CD8-positive, alpha-beta memory T cell (primary cell): Measurements from ENCODE around the gene KATNAL1. TPM values are rescaled to one million over a fixed set of nuclear protein-coding genes. Genes with fewer than 3 reads are reported as not detected.

Experiments
- CTCF ChIA-PET: fragments of 350-600 bp; sonication (Branson Sonifier 250); formaldehyde crosslinking; loops from one replicate; lab custom pipeline; 2021; ENCODE audit warnings: antibody characterized with exemption; lab: Charles Lee
- POLR2A ChIA-PET: fragments of 350-600 bp; sonication (Branson Sonifier 250); formaldehyde crosslinking; loops from one replicate; lab custom pipeline; 2021; ENCODE audit warnings: antibody characterized with exemption; lab: Charles Lee
- DNase-seq, 5 donors: peaks; one replicate each; pipeline versions ENCODE4 v3.0.0 to v3.0.0-alpha.2; 2020 to 2022; ENCODE audit warnings: mixed read lengths in 1 of 5
- H3K27ac ChIP-seq: one replicate; pipeline ENCODE4 v1.7.0; 2013; ENCODE audit warnings: low read depth, mild to moderate bottlenecking, low read length, moderate library complexity
- H3K27me3 ChIP-seq: 2 replicates; pipeline ENCODE4 v1.7.0; 2013; ENCODE audit warnings: low read length, mild to moderate bottlenecking; ENCODE audit not compliant: insufficient read depth, poor library complexity, severe bottlenecking
- H3K36me3 ChIP-seq: 2 replicates; pipeline ENCODE4 v1.7.0; 2013; ENCODE audit warnings: mild to moderate bottlenecking, low read length, moderate library complexity; ENCODE audit not compliant: insufficient read depth
- H3K4me1 ChIP-seq: 2 replicates; pipeline ENCODE4 v1.7.0; 2013; ENCODE audit warnings: mild to moderate bottlenecking, low read length, moderate library complexity; ENCODE audit not compliant: insufficient read depth
- H3K4me3 ChIP-seq: 2 replicates; pipeline ENCODE4 v1.7.0; 2013; ENCODE audit warnings: mild to moderate bottlenecking, low read length
- H3K9me3 ChIP-seq: 2 replicates; pipeline ENCODE4 v1.7.0; 2013; ENCODE audit warnings: mild to moderate bottlenecking, low read length
- H3K27ac Mint-ChIP-seq, 8 donors: one replicate each; pipeline ENCODE4 v1.8.0; 2020 to 2021; ENCODE audit warnings: mixed read lengths in 8 of 8, mild to moderate bottlenecking in 6 of 8, inconsistent platforms in 3 of 8, moderate library complexity in 3 of 8
- H3K27me3 Mint-ChIP-seq, 2 donors: one replicate each; pipeline ENCODE4 v1.8.0; 2020 to 2021; ENCODE audit warnings: mixed read lengths in 2 of 2, mild to moderate bottlenecking in 1 of 2, moderate library complexity in 1 of 2
- H3K36me3 Mint-ChIP-seq, 3 donors: one replicate each; pipeline ENCODE4 v1.8.0; 2020 to 2021; ENCODE audit warnings: mixed read lengths in 3 of 3, inconsistent platforms in 1 of 3, mild to moderate bottlenecking in 1 of 3
- H3K4me1 Mint-ChIP-seq, 3 donors: one replicate each; pipeline ENCODE4 v1.8.0; 2020 to 2021; ENCODE audit warnings: mixed read lengths in 3 of 3, inconsistent platforms in 1 of 3, mild to moderate bottlenecking in 1 of 3
- H3K4me3 Mint-ChIP-seq, 7 donors: one replicate each; pipeline ENCODE4 v1.8.0; 2020 to 2021; ENCODE audit warnings: mixed read lengths in 7 of 7, mild to moderate bottlenecking in 6 of 7, moderate library complexity in 4 of 7, inconsistent platforms in 2 of 7
- H3K9me3 Mint-ChIP-seq, 5 donors: one replicate each; pipeline ENCODE4 v1.8.0; 2020 to 2022; ENCODE audit warnings: mixed read lengths in 5 of 5, mild to moderate bottlenecking in 3 of 5, moderate library complexity in 2 of 5, inconsistent platforms in 1 of 5
- polyA plus RNA-seq: library from polyadenylated mRNA; unstranded; fragments of 300-500 nt; fragmentation: Illumina TruSeq; gene quantifications from one replicate; pipeline ENCODE4 v1.2.3, GENCODE V29; 2021
- total RNA-seq, 2 experiments: library from RNA; stranded (reverse); gene quantifications; one replicate each; pipeline ENCODE4 v1.2.3, GENCODE V29; 2021

Gene KATNAL1
- total and polyA plus RNA-seq, 3 experiments from 2014 or later, result 5.6 to 16.5 (median 11.0) TPM

DNA sequence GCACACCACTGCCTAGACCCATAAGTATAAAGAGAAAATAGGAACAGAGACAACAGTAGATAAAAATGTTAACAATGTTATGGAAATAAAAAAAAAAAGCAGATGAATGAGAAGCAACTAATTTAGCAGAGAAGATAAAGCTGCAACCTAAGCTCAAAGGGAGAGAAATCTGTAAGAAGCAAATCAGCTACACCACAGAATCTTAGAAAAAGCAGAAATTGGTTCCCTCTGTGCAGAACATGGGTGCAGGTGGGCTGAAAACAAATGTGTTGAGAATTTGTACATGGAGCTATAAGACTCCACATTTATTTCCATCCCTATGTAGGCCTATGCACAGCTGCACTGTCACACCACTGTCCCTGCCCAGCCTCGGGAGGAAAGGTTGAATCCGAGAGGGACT, 44.8 kb upstream of the KATNAL1 start:
- peaks cover 5 to 8% (median 6%) of the 10 kb centered on the region in 5 donors for H3K9me3 Mint-ChIP-seq
- Histone ChIP-seq H3K9me3 (no peaks in the 10 kb centered on the region), H3K27me3 (no peaks in the 10 kb centered on the region), H3K4me1 (peaks cover 30% of the 10 kb centered on the region), H3K4me3 (no peak overlapping the region), H3K36me3 (no peaks in the 10 kb centered on the region), H3K27ac (no peak overlapping the region)
- H3K4me3 Mint-ChIP-seq, result no peak overlapping the region
- no peak overlapping the region for H3K27ac Mint-ChIP-seq
- CTCF ChIA-PET, result interaction anchor here (0.5 to 0.6 kb wide), 2 partner anchors 20 to 282 kb away, joined by 3 to 4 read pairs; no protein-coding TSS in a partner anchor
- peaks cover 24 to 34% (median 30%) of the 10 kb centered on the region in 3 donors for H3K4me1 Mint-ChIP-seq
- no peak for DNase-seq
- H3K36me3 Mint-ChIP-seq, result peaks cover 15 to 22% (median 20%) of the 10 kb centered on the region in 3 donors
- peaks cover 0 to 3% of the 10 kb centered on the region in 2 donors for H3K27me3 Mint-ChIP-seq
- POLR2A ChIA-PET, result interaction anchor here (0.6 to 1.1 kb wide), 2 partner anchors 111 to 256 kb away, joined by 3 to 5 read pairs; no protein-coding TSS in a partner anchor

DNA sequence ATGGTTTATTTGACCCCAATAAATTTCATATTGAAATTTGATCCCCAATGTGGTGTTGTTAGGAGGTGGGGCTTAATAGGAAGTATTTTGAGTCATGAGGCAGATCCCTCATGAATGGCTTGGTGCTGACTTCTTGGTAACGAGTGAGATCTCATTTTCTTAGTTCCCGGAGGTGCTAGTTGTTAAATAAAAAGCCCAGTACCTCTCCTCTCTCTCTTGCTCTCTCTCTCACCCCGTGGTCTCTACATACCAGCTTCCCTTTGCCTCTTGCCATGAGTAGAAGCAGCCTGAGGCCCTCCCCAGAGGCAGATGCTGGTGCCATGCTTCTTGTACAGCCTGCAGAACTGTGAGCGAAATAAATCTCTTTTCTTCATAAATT, 39.4 kb upstream of the KATNAL1 start:
- peaks cover 0 to 5% of the 10 kb centered on the region in 2 donors for H3K27me3 Mint-ChIP-seq
- Histone ChIP-seq H3K4me3 (peak overlapping the region; percentile 20), H3K27ac (no peak overlapping the region), H3K36me3 (no peaks in the 10 kb centered on the region), H3K9me3 (no peaks in the 10 kb centered on the region), H3K4me1 (peaks cover 35% of the 10 kb centered on the region), H3K27me3 (no peaks in the 10 kb centered on the region)
- ChIA-PET POLR2A (interaction anchor here (1.0 to 1.5 kb wide), 3 partner anchors 24 to 117 kb away, joined by 3 to 5 read pairs (median 4); no protein-coding TSS in a partner anchor), CTCF (interaction anchor here (1.1 to 2.6 kb wide), 5 partner anchors 10 to 214 kb away, joined by 4 to 19 read pairs (median 5); no protein-coding TSS in a partner anchor)
- H3K27ac Mint-ChIP-seq, result peak overlapping the region; percentile 1 to 79 (median 39)
- DNase-seq, result no peak
- peaks cover 32 to 49% (median 45%) of the 10 kb centered on the region in 3 donors for H3K4me1 Mint-ChIP-seq
- H3K9me3 Mint-ChIP-seq, result no peaks in the 10 kb centered on the region
- H3K36me3 Mint-ChIP-seq, result peaks cover 10 to 13% (median 13%) of the 10 kb centered on the region in 3 donors
- H3K4me3 Mint-ChIP-seq, result peak overlapping the region; percentile 1 to 75 (median 56)

DNA sequence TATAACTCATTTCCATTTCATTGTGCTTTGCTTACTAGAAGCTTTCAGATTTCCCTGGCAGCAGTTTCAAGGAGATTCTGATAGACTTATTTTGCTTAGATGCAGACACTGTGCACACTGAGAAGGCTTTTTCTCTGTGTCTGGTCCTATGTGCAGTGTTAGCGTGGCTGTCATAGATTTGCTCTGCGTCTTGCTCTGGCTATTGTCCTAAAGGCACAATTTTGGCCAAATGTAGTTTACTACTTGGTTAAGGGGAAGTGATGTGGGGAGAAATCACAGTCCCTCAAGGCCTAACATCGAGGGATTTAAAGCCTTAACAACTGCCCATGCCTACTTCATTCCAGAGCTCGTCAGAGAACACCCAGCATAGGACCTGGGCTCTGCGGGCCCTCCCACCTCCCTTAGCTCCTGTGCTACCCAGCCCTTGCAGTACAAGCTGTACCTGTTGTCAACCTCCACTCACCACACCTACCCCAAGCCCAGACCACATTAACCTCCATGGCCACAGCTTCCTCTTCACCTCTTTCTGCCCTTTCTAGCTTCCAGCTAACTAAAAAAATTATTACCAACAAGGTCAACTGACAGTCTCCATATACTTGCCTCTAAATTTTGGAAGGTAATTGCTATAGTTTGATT, 38.9 kb upstream of the KATNAL1 start:
- peak overlapping the region; percentile 20 for H3K4me3 ChIP-seq
- H3K36me3 ChIP-seq, result no peaks in the 10 kb centered on the region
- H3K36me3 Mint-ChIP-seq, result peaks cover 10 to 15% (median 13%) of the 10 kb centered on the region in 3 donors
- H3K4me1 Mint-ChIP-seq, result peaks cover 32 to 49% (median 45%) of the 10 kb centered on the region in 3 donors
- peaks cover 0 to 5% of the 10 kb centered on the region in 2 donors for H3K27me3 Mint-ChIP-seq
- peak overlapping the region; percentile 1 to 75 (median 24) for H3K27ac Mint-ChIP-seq
- CTCF ChIA-PET, result interaction anchor here (1.1 to 2.6 kb wide), 5 partner anchors 10 to 214 kb away, joined by 4 to 19 read pairs (median 5); no protein-coding TSS in a partner anchor
- no peak overlapping the region for H3K27ac ChIP-seq
- peak overlapping the region; percentile 1 to 75 (median 56) for H3K4me3 Mint-ChIP-seq
- no peaks in the 10 kb centered on the region for H3K27me3 ChIP-seq
- no peaks in the 10 kb centered on the region for H3K9me3 ChIP-seq
- POLR2A ChIA-PET, result interaction anchor here (1.0 to 1.5 kb wide), 4 partner anchors 25 to 118 kb away, joined by 3 to 6 read pairs (median 4); partner anchors contain the start of gene KATNAL1
- no peaks in the 10 kb centered on the region for H3K9me3 Mint-ChIP-seq
- H3K4me1 ChIP-seq, result peaks cover 35% of the 10 kb centered on the region
- peak; percentile 22 to 80 (median 72) for DNase-seq

- Histone ChIP-seq H3K27ac (no peak overlapping the region), H3K4me1 (peaks cover 35% of the 10 kb centered on the region), H3K36me3 (no peaks in the 10 kb centered on the region), H3K9me3 (no peaks in the 10 kb centered on the region), H3K27me3 (no peaks in the 10 kb centered on the region), H3K4me3 (no peak overlapping the region)
- CTCF ChIA-PET, result interaction anchor here (0.7 to 2.6 kb wide), 6 partner anchors 9 to 213 kb away, joined by 3 to 19 read pairs (median 5); no protein-coding TSS in a partner anchor
- Mint-ChIP-seq H3K9me3 (no peaks in the 10 kb centered on the region), H3K4me3 (peak overlapping the region in 4 of 7 donors; percentile 13 to 69 (median 35)), H3K36me3 (peaks cover 10 to 20% (median 19%) of the 10 kb centered on the region in 3 donors), H3K4me1 (peaks cover 32 to 49% (median 45%) of the 10 kb centered on the region in 3 donors), H3K27me3 (peaks cover 0 to 5% of the 10 kb centered on the region in 2 donors), H3K27ac (peak overlapping the region in 1 of 8 donors; percentile 66)
- POLR2A ChIA-PET, result interaction anchor here (1.0 to 1.5 kb wide), 4 partner anchors 26 to 119 kb away, joined by 3 to 6 read pairs (median 4); partner anchors contain the start of gene KATNAL1
- DNase-seq, result no peak
Observed at GRCh38 chr13:30345426-30346100, 38.2 kb upstream of the KATNAL1 start.

DNA sequence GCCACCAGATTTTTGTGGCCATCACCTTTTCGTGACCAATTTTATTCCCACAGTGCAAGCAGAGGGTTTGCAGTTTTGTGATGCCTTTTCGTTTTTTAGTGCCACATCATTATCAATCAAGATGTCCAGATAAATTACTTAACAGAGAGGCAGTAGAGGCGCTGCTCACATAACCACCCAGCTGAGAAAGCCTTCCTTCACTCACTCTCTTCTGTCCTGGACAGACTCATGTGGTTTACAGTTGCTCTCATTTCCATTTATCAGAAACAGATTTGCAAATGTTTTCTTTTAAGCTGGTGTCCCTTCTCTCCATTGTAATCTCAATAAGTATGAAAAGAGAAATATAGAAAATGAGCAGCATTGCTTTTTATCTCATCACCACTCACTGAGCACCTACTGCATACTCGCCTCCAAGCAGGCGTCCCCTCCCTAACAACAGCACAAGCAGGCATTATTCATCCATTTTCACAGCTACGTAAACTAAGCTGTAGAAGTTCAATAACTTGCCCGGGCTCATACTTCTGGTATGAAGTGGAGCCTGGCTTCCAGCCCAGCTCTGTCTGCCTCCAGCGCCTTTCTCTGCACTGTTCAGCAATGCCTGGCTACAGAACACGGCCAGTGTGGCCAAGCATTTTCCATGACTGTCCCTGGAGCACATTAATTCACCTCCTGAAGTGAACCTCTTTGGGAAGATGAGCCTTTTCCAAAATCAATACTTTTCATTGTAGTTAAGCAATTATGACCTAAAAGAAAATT, 34.6 kb upstream of the KATNAL1 start:
- Mint-ChIP-seq H3K36me3 (peaks cover 10 to 28% (median 24%) of the 10 kb centered on the region in 3 donors), H3K4me1 (peaks cover 22 to 44% (median 42%) of the 10 kb centered on the region in 3 donors), H3K9me3 (peaks cover 0 to 1% (median 0%) of the 10 kb centered on the region in 5 donors), H3K4me3 (no peak overlapping the region), H3K27me3 (peaks cover 0 to 2% of the 10 kb centered on the region in 2 donors), H3K27ac (no peak overlapping the region)
- H3K36me3 ChIP-seq, result no peaks in the 10 kb centered on the region
- ChIA-PET POLR2A (no interaction called here), CTCF (interaction anchor here (1.4 to 1.8 kb wide), 2 partner anchors 29 to 210 kb away, joined by 4 to 5 read pairs; no protein-coding TSS in a partner anchor)
- no peak overlapping the region for H3K27ac ChIP-seq
- DNase-seq, result no peak
- no peaks in the 10 kb centered on the region for H3K27me3 ChIP-seq
- peaks cover 24% of the 10 kb centered on the region for H3K4me1 ChIP-seq
- H3K4me3 ChIP-seq, result no peak overlapping the region
- no peaks in the 10 kb centered on the region for H3K9me3 ChIP-seq

DNA sequence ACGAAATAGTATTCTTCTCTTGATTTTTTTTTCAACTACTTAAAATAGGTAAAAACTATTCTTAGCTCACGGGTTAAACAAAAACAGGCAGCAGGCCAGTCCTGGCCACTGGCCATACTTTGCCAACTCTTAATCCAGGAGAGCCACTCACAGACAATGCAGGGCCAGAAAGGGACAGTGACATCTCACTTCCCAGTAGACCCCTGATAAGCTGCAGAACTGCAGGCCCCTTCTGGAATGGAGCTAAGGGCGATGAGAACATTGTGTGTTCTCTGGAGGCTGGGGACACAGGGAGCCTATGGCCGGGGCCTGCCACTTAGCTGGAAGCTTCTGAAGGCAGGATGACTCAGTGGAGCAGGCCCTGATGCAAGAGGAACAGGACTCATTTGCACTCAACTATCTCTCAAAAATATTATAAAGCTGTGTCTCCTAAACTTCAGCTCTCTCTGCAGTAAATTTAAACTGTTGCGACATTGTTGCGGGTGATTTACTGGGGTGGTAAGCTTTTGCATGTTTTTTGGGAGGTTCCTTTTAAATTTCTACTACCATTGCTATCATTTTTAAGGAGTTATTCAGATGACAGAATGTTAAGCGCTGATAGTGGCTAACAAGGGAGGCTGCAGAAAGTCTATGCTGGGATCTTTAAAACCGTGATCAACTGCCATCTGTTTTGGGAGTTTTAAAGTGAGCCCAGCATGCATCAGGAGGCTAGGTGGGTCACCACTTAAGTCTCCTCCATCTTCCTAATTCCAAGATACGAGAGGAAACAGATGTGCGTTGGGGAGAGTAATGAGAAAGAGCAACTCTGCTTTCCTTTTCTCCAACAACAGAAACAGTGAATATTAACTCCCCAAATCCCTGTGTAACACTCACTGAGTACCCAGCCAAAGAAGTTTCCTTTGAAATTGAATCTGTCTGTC, 33.2 kb upstream of the KATNAL1 start:
- no peak overlapping the region for H3K4me3 Mint-ChIP-seq
- H3K9me3 Mint-ChIP-seq, result peaks cover 0 to 1% (median 0%) of the 10 kb centered on the region in 5 donors
- H3K27ac ChIP-seq, result no peak overlapping the region
- H3K27me3 ChIP-seq, result no peaks in the 10 kb centered on the region
- H3K36me3 Mint-ChIP-seq, result peaks cover 10 to 29% (median 24%) of the 10 kb centered on the region in 3 donors
- ChIA-PET POLR2A (no interaction called here), CTCF (interaction anchor here (1.1 kb wide), 1 partner anchor 208 kb away, joined by 3 read pairs; no protein-coding TSS in a partner anchor)
- H3K36me3 ChIP-seq, result no peaks in the 10 kb centered on the region
- H3K4me3 ChIP-seq, result no peak overlapping the region
- peaks cover 10% of the 10 kb centered on the region for H3K4me1 ChIP-seq
- H3K9me3 ChIP-seq, result no peaks in the 10 kb centered on the region
- no peak overlapping the region for H3K27ac Mint-ChIP-seq
- H3K4me1 Mint-ChIP-seq, result peaks cover 11 to 37% (median 34%) of the 10 kb centered on the region in 3 donors
- no peak for DNase-seq
- H3K27me3 Mint-ChIP-seq, result no peaks in the 10 kb centered on the region
